K562 (cell line): ENCODE results near the gene CDC45. TPM values are rescaled to one million over a fixed set of nuclear protein-coding genes. Genes with fewer than 3 reads are reported as not detected.

Experiments
- BCL6 ChIP-seq: fragments of 250-450 bp; sonication (Bioruptor Pico); IDR thresholded peaks from 2 replicates; pipeline ENCODE4 v1.4.0; 2020
- DIDO1 ChIP-seq: fragments of 450-650 bp; IDR thresholded peaks from 2 replicates; pipeline ENCODE4 v1.6.1; 2016; ENCODE audit warnings: low read depth, missing biosample characterization, missing genetic modification characterization
- ELF2 ChIP-seq: fragments of 250-450 bp; sonication (Bioruptor Pico); IDR thresholded peaks from 2 replicates; pipeline ENCODE4 v1.5.0; 2021; ENCODE audit warnings: mild to moderate bottlenecking
- FOS ChIP-seq: IDR thresholded peaks from 3 replicates; pipeline ENCODE4 v1.6.1; 2011; ENCODE audit not compliant: insufficient read length; ENCODE audit errors: extremely low read depth
- HNRNPLL ChIP-seq: fragments of 200-400 bp; formaldehyde crosslinking; IDR thresholded peaks from 2 replicates; pipeline ENCODE4 v1.6.1; 2017; ENCODE audit warnings: low read length, low read depth, mild to moderate bottlenecking; ENCODE audit not compliant: poor library complexity, severe bottlenecking
- MTA2 ChIP-seq: fragments of 450-650 bp; IDR thresholded peaks from 2 replicates; pipeline ENCODE4 v1.6.1; 2016; ENCODE audit warnings: low read depth
- NEUROD1 ChIP-seq: fragments of 150-350 bp; IDR thresholded peaks from 2 replicates; pipeline ENCODE4 v1.6.1; 2014; ENCODE audit warnings: borderline replicate concordance, low read length, low read depth; ENCODE audit not compliant: partially characterized antibody
- POLR2A ChIP-seq: fragments of 450-650 bp; conservative IDR thresholded peaks from 2 replicates; pipeline ENCODE4 v1.6.1; 2016
- POLR3G ChIP-seq: IDR thresholded peaks from 2 replicates; pipeline ENCODE4 v1.6.1; 2011; ENCODE audit not compliant: insufficient read length, insufficient replicate concordance; ENCODE audit errors: extremely low read depth
- PPARD ChIP-seq: fragments of 250-450 bp; sonication (Bioruptor Pico); IDR thresholded peaks from 2 replicates; pipeline ENCODE4 v1.8.0; 2022; ENCODE audit warnings: inconsistent platforms, mild to moderate bottlenecking, moderate library complexity
- PTBP1 ChIP-seq: fragments of 200-400 bp; formaldehyde crosslinking; IDR thresholded peaks from 2 replicates; pipeline ENCODE4 v1.6.1; 2017; ENCODE audit warnings: low read depth, low read length
- SREBF2 ChIP-seq: sonication (generic); formaldehyde crosslinking; IDR thresholded peaks from 2 replicates; pipeline ENCODE4 v1.4.0; 2020; ENCODE audit warnings: mild to moderate bottlenecking, missing genetic modification reagents
- TRIM28 ChIP-seq: fragments of 450-650 bp; IDR thresholded peaks from 2 replicates; pipeline ENCODE4 v1.6.1; 2017
- ZBTB17 ChIP-seq: fragments of 450-650 bp; formaldehyde crosslinking; IDR thresholded peaks from 2 replicates; pipeline ENCODE4 v1.4.0; 2020; ENCODE audit warnings: mild to moderate bottlenecking
- ZNF143 ChIP-seq: sonication (generic); formaldehyde crosslinking; IDR thresholded peaks from 2 replicates; pipeline ENCODE4 v1.9.0; 2022; ENCODE audit warnings: mild to moderate bottlenecking, missing genetic modification reagents
- polyA plus RNA-seq, 8 experiments: library from polyadenylated mRNA; depleted of rRNA in 4 of 8; stranded (reverse) in 5 of 8; unstranded in 3 of 8; fragments of >200 nt; fragmentation: Nextera tagmentation in 2 of 8; fragmentation: Illumina TruSeq in 1 of 8; extraction: Ambion mirVana in 2 of 8; extraction: Trizol in 1 of 8; gene quantifications; 2 replicates each; pipeline versions ENCODE4 v1.2.1 to v1.2.3, GENCODE V29; 2011 to 2014; ENCODE audit warnings: inconsistent platforms in 1 of 8, missing spikeins in 1 of 8
- total RNA-seq, 7 experiments: library from RNA; depleted of rRNA in 6 of 7; stranded (reverse); fragments of >200 nt in 6 of 7; fragmentation: Illumina TruSeq in 2 of 7; extraction: Trizol in 2 of 7; gene quantifications; 2 replicates each; pipeline versions ENCODE4 v1.2.1 to v1.2.3, GENCODE V29; 2011 to 2021; ENCODE audit warnings: low replicate concordance in 1 of 7
- TF ChIP-seq, protein P1 (sequence below): fragments of 450-650 bp; IDR thresholded peaks from 2 replicates; pipeline ENCODE4 v1.6.1; 2018; ENCODE audit not compliant: partially characterized antibody
- TF ChIP-seq, protein P2 (sequence below): fragments of 250-450 bp; sonication (Bioruptor Pico); IDR thresholded peaks from 2 replicates; pipeline ENCODE4 v1.8.0; 2022; ENCODE audit warnings: moderate library complexity, mild to moderate bottlenecking, inconsistent platforms
- TF ChIP-seq, protein P3 (sequence below): sonication (generic); formaldehyde crosslinking; IDR thresholded peaks from 2 replicates; pipeline ENCODE4 v1.8.0; 2022; ENCODE audit warnings: mild to moderate bottlenecking, missing genetic modification reagents
- TF ChIP-seq, protein P4 (sequence below): IDR thresholded peaks from 2 replicates; pipeline ENCODE4 v1.6.1; 2011; ENCODE audit not compliant: insufficient read length; ENCODE audit errors: extremely low read depth
- TF ChIP-seq, protein P5 (sequence below), 2 experiments: fragments of 450-650 bp; IDR thresholded peaks; 2 replicates each; pipeline ENCODE4 v1.6.1; 2018; ENCODE audit warnings: mild to moderate bottlenecking in 2 of 2, low read depth in 1 of 2; ENCODE audit not compliant: partially characterized antibody in 2 of 2

Gene CDC45
- total and polyA plus RNA-seq, 9 of the 15 experiments (the other 6 are each of a cell fraction or from before 2014, with no cell fraction given): 251 to 580 (median 410) TPM

DNA sequence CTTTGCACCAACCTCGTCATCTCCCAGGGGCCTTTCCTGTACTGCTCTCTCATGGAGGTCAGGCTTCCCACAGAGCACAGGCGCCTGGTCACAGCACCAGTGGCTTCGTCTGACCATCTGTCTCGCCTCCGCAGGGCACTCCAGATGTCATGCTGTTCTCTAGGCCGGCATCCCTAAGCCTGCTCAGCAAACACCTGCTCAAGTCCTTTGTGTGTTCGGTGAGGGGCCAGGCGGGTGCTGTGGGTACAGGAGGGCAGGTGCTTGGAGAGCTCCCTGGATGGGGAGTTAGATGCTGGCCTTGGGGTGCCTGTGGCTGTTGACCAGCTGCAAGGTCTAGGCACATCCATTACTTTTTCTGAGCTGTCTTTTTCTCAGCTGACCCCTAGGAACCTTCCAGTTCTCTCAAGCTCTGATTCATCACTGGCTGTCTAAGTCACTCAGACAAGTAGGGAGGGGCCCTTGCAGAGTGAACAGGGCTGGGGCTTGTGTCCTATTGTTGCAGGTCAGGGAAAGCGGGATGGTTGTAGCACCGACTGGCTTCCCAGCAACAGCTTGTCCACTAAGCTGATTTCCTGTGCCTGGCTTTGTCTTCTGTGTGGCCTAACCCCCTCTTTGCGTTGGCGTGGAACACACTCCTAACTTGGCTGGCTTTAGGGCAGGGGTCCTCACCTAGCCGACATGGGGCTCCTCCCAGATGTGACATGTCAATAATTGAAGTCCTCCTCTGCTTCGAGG, 35.3 kb downstream of the CDC45 start (continued):
- TF ChIP-seq, protein P1, sequence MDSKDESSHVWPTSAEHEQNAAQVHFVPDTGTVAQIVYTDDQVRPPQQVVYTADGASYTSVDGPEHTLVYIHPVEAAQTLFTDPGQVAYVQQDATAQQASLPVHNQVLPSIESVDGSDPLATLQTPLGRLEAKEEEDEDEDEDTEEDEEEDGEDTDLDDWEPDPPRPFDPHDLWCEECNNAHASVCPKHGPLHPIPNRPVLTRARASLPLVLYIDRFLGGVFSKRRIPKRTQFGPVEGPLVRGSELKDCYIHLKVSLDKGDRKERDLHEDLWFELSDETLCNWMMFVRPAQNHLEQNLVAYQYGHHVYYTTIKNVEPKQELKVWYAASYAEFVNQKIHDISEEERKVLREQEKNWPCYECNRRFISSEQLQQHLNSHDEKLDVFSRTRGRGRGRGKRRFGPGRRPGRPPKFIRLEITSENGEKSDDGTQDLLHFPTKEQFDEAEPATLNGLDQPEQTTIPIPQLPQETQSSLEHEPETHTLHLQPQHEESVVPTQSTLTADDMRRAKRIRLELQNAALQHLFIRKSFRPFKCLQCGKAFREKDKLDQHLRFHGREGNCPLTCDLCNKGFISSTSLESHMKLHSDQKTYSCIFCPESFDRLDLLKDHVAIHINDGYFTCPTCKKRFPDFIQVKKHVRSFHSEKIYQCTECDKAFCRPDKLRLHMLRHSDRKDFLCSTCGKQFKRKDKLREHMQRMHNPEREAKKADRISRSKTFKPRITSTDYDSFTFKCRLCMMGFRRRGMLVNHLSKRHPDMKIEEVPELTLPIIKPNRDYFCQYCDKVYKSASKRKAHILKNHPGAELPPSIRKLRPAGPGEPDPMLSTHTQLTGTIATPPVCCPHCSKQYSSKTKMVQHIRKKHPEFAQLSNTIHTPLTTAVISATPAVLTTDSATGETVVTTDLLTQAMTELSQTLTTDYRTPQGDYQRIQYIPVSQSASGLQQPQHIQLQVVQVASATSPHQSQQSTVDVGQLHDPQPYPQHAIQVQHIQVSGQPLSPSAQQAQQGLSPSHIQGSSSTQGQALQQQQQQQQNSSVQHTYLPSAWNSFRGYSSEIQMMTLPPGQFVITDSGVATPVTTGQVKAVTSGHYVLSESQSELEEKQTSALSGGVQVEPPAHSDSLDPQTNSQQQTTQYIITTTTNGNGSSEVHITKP: no peak
- no peak for TF ChIP-seq MTA2
- TF ChIP-seq, protein P2, sequence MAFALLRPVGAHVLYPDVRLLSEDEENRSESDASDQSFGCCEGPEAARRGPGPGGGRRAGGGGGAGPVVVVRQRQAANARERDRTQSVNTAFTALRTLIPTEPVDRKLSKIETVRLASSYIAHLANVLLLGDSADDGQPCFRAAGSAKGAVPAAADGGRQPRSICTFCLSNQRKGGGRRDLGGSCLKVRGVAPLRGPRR: no peak
- TF ChIP-seq, protein P3, sequence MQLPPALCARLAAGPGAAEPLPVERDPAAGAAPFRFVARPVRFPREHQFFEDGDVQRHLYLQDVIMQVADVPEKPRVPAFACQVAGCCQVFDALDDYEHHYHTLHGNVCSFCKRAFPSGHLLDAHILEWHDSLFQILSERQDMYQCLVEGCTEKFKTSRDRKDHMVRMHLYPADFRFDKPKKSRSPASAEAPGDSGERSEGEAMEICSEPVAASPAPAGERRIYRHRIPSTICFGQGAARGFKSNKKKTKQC (CRISPR knock-in tag): peak; percentile 61; the same call in 1 of the 2 replicates
- TF ChIP-seq, protein P4, sequence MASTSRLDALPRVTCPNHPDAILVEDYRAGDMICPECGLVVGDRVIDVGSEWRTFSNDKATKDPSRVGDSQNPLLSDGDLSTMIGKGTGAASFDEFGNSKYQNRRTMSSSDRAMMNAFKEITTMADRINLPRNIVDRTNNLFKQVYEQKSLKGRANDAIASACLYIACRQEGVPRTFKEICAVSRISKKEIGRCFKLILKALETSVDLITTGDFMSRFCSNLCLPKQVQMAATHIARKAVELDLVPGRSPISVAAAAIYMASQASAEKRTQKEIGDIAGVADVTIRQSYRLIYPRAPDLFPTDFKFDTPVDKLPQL: no peak
- TF ChIP-seq POLR3G: no peak
- no peak for TF ChIP-seq FOS
- TF ChIP-seq NEUROD1: no peak
- no peak for TF ChIP-seq BCL6 (CRISPR knock-in tag)
- TF ChIP-seq HNRNPLL: no peak
- TF ChIP-seq ZBTB17 (CRISPR knock-in tag): no peak
- no peak for TF ChIP-seq DIDO1 (tag)
- no peak for TF ChIP-seq PTBP1
- no peak for TF ChIP-seq PPARD (CRISPR knock-in tag)
- no peak for TF ChIP-seq TRIM28
- TF ChIP-seq ELF2: no peak
- no peak for TF ChIP-seq ZNF143 (CRISPR knock-in tag)
- TF ChIP-seq, protein P5, sequence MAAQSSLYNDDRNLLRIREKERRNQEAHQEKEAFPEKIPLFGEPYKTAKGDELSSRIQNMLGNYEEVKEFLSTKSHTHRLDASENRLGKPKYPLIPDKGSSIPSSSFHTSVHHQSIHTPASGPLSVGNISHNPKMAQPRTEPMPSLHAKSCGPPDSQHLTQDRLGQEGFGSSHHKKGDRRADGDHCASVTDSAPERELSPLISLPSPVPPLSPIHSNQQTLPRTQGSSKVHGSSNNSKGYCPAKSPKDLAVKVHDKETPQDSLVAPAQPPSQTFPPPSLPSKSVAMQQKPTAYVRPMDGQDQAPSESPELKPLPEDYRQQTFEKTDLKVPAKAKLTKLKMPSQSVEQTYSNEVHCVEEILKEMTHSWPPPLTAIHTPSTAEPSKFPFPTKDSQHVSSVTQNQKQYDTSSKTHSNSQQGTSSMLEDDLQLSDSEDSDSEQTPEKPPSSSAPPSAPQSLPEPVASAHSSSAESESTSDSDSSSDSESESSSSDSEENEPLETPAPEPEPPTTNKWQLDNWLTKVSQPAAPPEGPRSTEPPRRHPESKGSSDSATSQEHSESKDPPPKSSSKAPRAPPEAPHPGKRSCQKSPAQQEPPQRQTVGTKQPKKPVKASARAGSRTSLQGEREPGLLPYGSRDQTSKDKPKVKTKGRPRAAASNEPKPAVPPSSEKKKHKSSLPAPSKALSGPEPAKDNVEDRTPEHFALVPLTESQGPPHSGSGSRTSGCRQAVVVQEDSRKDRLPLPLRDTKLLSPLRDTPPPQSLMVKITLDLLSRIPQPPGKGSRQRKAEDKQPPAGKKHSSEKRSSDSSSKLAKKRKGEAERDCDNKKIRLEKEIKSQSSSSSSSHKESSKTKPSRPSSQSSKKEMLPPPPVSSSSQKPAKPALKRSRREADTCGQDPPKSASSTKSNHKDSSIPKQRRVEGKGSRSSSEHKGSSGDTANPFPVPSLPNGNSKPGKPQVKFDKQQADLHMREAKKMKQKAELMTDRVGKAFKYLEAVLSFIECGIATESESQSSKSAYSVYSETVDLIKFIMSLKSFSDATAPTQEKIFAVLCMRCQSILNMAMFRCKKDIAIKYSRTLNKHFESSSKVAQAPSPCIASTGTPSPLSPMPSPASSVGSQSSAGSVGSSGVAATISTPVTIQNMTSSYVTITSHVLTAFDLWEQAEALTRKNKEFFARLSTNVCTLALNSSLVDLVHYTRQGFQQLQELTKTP (IDR thresholded peaks at IDR 0.05; ENCODE audit: low read depth in 1 of 2, partially characterized antibody in 2 of 2): no peak
- TF ChIP-seq SREBF2 (CRISPR knock-in tag): no peak
- no peak for TF ChIP-seq POLR2A
